Measurements from ENCODE around the gene TTC34.
A peak's percentile ranks its signal among the peaks of the same experiment; 100 is the strongest.

The TTC34 gene

GRCh38 chr1:2642560-2643413 lies 158.7 kb downstream of the TTC34 start:
- Histone ChIP-seq H3K4me1 (ENCODE audit: control insufficient read depth in 2 of 2, insufficient read depth in 1 of 2, low read depth in 1 of 2, low read length in 2 of 2) (peaks cover 5 to 11% of the 10 kb centered on the region in 2 donors), H3K27ac (replicated peaks; ENCODE audit: low read length) (peak overlapping the region; percentile 46), H3K18ac (ENCODE audit: low read length) (peak overlapping the region; percentile 99), H3K4me3 (ENCODE audit: low read length in 2 of 2) (peak overlapping the region; percentile 75 to 94), H3K36me3 (replicated peaks in 1 of 2; ENCODE audit: control insufficient read depth in 2 of 2, insufficient read depth in 2 of 2, low read length in 2 of 2) (no peaks in the 10 kb centered on the region), H2BK15ac (ENCODE audit: low read length) (peak overlapping the region; percentile 78), H3K4me2 (ENCODE audit: insufficient read depth, low read length, poor library complexity, severe bottlenecking) (peak overlapping the region; percentile 96), H3K9me3 (replicated peaks in 1 of 2; ENCODE audit: control insufficient read depth in 2 of 2, insufficient read depth in 1 of 2, low read depth in 1 of 2, low read length in 2 of 2) (peaks cover 0 to 4% of the 10 kb centered on the region in 2 donors), H3K23ac (ENCODE audit: low read depth, low read length, poor library complexity) (peak overlapping the region; percentile 92), H2BK5ac (ENCODE audit: low read length) (peak overlapping the region; percentile 90), H3K79me1 (ENCODE audit: low read depth, low read length) (peaks cover 13% of the 10 kb centered on the region), H2AK5ac (ENCODE audit: low read depth, low read length) (peak overlapping the region; percentile 59), H2BK12ac (ENCODE audit: low read length) (no peak overlapping the region), H3K4ac (ENCODE audit: low read length) (peak overlapping the region; percentile 93), H3K14ac (ENCODE audit: low read length) (peak overlapping the region; percentile 97), H2AFZ (ENCODE audit: low read length) (peak overlapping the region; percentile 99), H3K9ac (ENCODE audit: low read depth, low read length, poor library complexity) (peak overlapping the region; percentile 98), H4K91ac (ENCODE audit: low read depth, low read length, poor library complexity) (no peak overlapping the region), H2BK120ac (ENCODE audit: low read depth, low read length) (no peak overlapping the region), H4K8ac (ENCODE audit: low read depth, low read length) (no peak overlapping the region), H3K27me3 (ENCODE audit: control insufficient read depth in 3 of 3, insufficient read depth in 3 of 3, low read depth in 1 of 3, low read length in 3 of 3) (peaks cover 0 to 12% (median 0%) of the 10 kb centered on the region in 3 experiments)
- DNase-seq (ENCODE audit: low spot score) = peak; percentile 92
- WGBS, 2 donors (ENCODE audit: extremely low coverage in 2 of 2, insufficient read length in 2 of 2, insufficient replicate concordance in 1 of 2) = no CpG with 5 or more reads among the region's 84 CpGs

- Histone ChIP-seq H2BK120ac (ENCODE audit: low read depth, low read length) (peak overlapping the region; percentile 41), H3K27ac (replicated peaks; ENCODE audit: low read length) (no peak overlapping the region), H3K27me3 (ENCODE audit: control insufficient read depth in 3 of 3, insufficient read depth in 3 of 3, low read depth in 1 of 3, low read length in 3 of 3) (peaks cover 0 to 12% (median 0%) of the 10 kb centered on the region in 3 experiments), H3K4me1 (ENCODE audit: control insufficient read depth in 2 of 2, insufficient read depth in 1 of 2, low read depth in 1 of 2, low read length in 2 of 2) (peaks cover 5 to 11% of the 10 kb centered on the region in 2 donors), H3K4me2 (ENCODE audit: insufficient read depth, low read length, poor library complexity, severe bottlenecking) (peak overlapping the region; percentile 96), H2BK12ac (ENCODE audit: low read length) (peak overlapping the region; percentile 46), H3K14ac (ENCODE audit: low read length) (peak overlapping the region; percentile 47), H3K23ac (ENCODE audit: low read depth, low read length, poor library complexity) (peak overlapping the region; percentile 92), H2AFZ (ENCODE audit: low read length) (peak overlapping the region; percentile 99), H2BK5ac (ENCODE audit: low read length) (peak overlapping the region; percentile 90), H4K8ac (ENCODE audit: low read depth, low read length) (no peak overlapping the region), H3K79me1 (ENCODE audit: low read depth, low read length) (peaks cover 13% of the 10 kb centered on the region), H3K9ac (ENCODE audit: low read depth, low read length, poor library complexity) (peak overlapping the region; percentile 98), H3K9me3 (replicated peaks in 1 of 2; ENCODE audit: control insufficient read depth in 2 of 2, insufficient read depth in 1 of 2, low read depth in 1 of 2, low read length in 2 of 2) (peaks cover 4 to 9% of the 10 kb centered on the region in 2 donors), H2BK15ac (ENCODE audit: low read length) (peak overlapping the region; percentile 54), H4K91ac (ENCODE audit: low read depth, low read length, poor library complexity) (no peak overlapping the region), H3K18ac (ENCODE audit: low read length) (peak overlapping the region; percentile 99), H3K4ac (ENCODE audit: low read length) (peak overlapping the region; percentile 93), H2AK5ac (ENCODE audit: low read depth, low read length) (peak overlapping the region; percentile 59), H3K36me3 (replicated peaks in 1 of 2; ENCODE audit: control insufficient read depth in 2 of 2, insufficient read depth in 2 of 2, low read length in 2 of 2) (no peaks in the 10 kb centered on the region), H3K4me3 (ENCODE audit: low read length in 2 of 2) (peak overlapping the region; percentile 75 to 94)
- no CpG with 5 or more reads among the region's 11 CpGs for WGBS, 2 donors (ENCODE audit: extremely low coverage in 2 of 2, insufficient read length in 2 of 2, insufficient replicate concordance in 1 of 2)
- DNase-seq (ENCODE audit: low spot score) = no peak
Measured at GRCh38 chr1:2642131-2642559, 159.3 kb downstream of the TTC34 start.

- no CpG with 5 or more reads among the region's 34 CpGs for WGBS, 2 donors (ENCODE audit: extremely low coverage in 2 of 2, insufficient read length in 2 of 2, insufficient replicate concordance in 1 of 2)
- DNase-seq (ENCODE audit: low spot score) = no peak
Measured at GRCh38 chr1:2641381-2642130, 159.9 kb downstream of the TTC34 start.

More at GRCh38 chr1:2641381-2642130, 159.9 kb downstream of the TTC34 start:
- Histone ChIP-seq H2BK15ac (ENCODE audit: low read length) (peak overlapping the region; percentile 54), H3K9ac (ENCODE audit: low read depth, low read length, poor library complexity) (peak overlapping the region; percentile 98), H3K18ac (ENCODE audit: low read length) (no peak overlapping the region), H2BK5ac (ENCODE audit: low read length) (peak overlapping the region; percentile 90), H3K79me1 (ENCODE audit: low read depth, low read length) (peaks cover 13% of the 10 kb centered on the region), H3K14ac (ENCODE audit: low read length) (peak overlapping the region; percentile 47), H3K4me3 (ENCODE audit: low read length in 2 of 2) (peak overlapping the region in 1 of 2 donors; percentile 75), H2BK120ac (ENCODE audit: low read depth, low read length) (peak overlapping the region; percentile 41), H2AK5ac (ENCODE audit: low read depth, low read length) (peak overlapping the region; percentile 59), H3K9me3 (replicated peaks in 1 of 2; ENCODE audit: control insufficient read depth in 2 of 2, insufficient read depth in 1 of 2, low read depth in 1 of 2, low read length in 2 of 2) (peaks cover 5 to 13% of the 10 kb centered on the region in 2 donors), H3K27me3 (ENCODE audit: control insufficient read depth in 3 of 3, insufficient read depth in 3 of 3, low read depth in 1 of 3, low read length in 3 of 3) (peaks cover 0 to 14% (median 2%) of the 10 kb centered on the region in 3 experiments), H3K36me3 (replicated peaks in 1 of 2; ENCODE audit: control insufficient read depth in 2 of 2, insufficient read depth in 2 of 2, low read length in 2 of 2) (no peaks in the 10 kb centered on the region), H2AFZ (ENCODE audit: low read length) (no peak overlapping the region), H4K91ac (ENCODE audit: low read depth, low read length, poor library complexity) (no peak overlapping the region), H2BK12ac (ENCODE audit: low read length) (no peak overlapping the region), H3K27ac (replicated peaks; ENCODE audit: low read length) (no peak overlapping the region), H3K4ac (ENCODE audit: low read length) (no peak overlapping the region), H4K8ac (ENCODE audit: low read depth, low read length) (no peak overlapping the region), H3K23ac (ENCODE audit: low read depth, low read length, poor library complexity) (peak overlapping the region; percentile 92), H3K4me2 (ENCODE audit: insufficient read depth, low read length, poor library complexity, severe bottlenecking) (peak overlapping the region; percentile 96), H3K4me1 (ENCODE audit: control insufficient read depth in 2 of 2, insufficient read depth in 1 of 2, low read depth in 1 of 2, low read length in 2 of 2) (peaks cover 5 to 11% of the 10 kb centered on the region in 2 donors)
